Stimulated activated CD4-positive, alpha-beta T cell treated with anti-CD3 and anti-CD28 coated beads, Interleukin-2, amount 100 ng/mL, for 24 hours (primary cell): ENCODE data around the gene QRFPR.
A peak's percentile ranks its signal among the peaks of the same experiment; 100 is the strongest.
"Not testable (repeated sequence)": the region's sequence is repeated elsewhere in the genome, so short reads cannot be mapped to it uniquely, and the experiment has no call there.

Experiments
- DNase-seq, 2 donors: peaks; one replicate each; pipeline ENCODE4 v3.0.0-alpha.2; 2020

QRFPR gene

GRCh38 chr4:121380776-121381462, at the start of gene QRFPR:
QRFPR (minus strand) TSS chr4:121381018; CDS start chr4:121380647, 371 bp downstream.
- DNase-seq = peak in 1 of 2 donors; percentile 29

GRCh38 chr4:121428721-121429120, 47.9 kb upstream of the QRFPR start:
- no peak for DNase-seq

GRCh38 chr4:121421594-121421993, 40.8 kb upstream of the QRFPR start:
- DNase-seq = no peak

GRCh38 chr4:121411151-121411744, 30.4 kb upstream of the QRFPR start:
- no peak for DNase-seq

- not testable (repeated sequence) for DNase-seq
Measured at GRCh38 chr4:121408567-121408966, 27.7 kb upstream of the QRFPR start.

GRCh38 chr4:121400632-121401031, 19.8 kb upstream of the QRFPR start:
- no peak for DNase-seq

GRCh38 chr4:121397941-121398601, 17.3 kb upstream of the QRFPR start:
- DNase-seq = no peak

GRCh38 chr4:121397434-121397833, 16.6 kb upstream of the QRFPR start:
- DNase-seq = no peak

GRCh38 chr4:121392426-121393086, 11.7 kb upstream of the QRFPR start:
- no peak for DNase-seq

GRCh38 chr4:121390335-121390734, 9.5 kb upstream of the QRFPR start:
- no peak for DNase-seq

GRCh38 chr4:121379276-121379675, 1.5 kb downstream of the QRFPR start:
- no peak for DNase-seq

GRCh38 chr4:121377076-121377475, 3.7 kb downstream of the QRFPR start:
- no peak for DNase-seq

- DNase-seq = no peak
Measured at GRCh38 chr4:121376556-121376955, 4.3 kb downstream of the QRFPR start.

- no peak for DNase-seq
Measured at GRCh38 chr4:121376097-121376496, 4.7 kb downstream of the QRFPR start.

GRCh38 chr4:121375262-121375661, 5.6 kb downstream of the QRFPR start:
- DNase-seq = no peak

- no peak for DNase-seq
Measured at GRCh38 chr4:121373841-121374240, 7.0 kb downstream of the QRFPR start.

GRCh38 chr4:121370729-121371325, 10.0 kb downstream of the QRFPR start:
- peak; percentile 49 to 54 for DNase-seq

- no peak for DNase-seq
Measured at GRCh38 chr4:121360495-121360894, 20.3 kb downstream of the QRFPR start.

- DNase-seq = no peak
Measured at GRCh38 chr4:121358473-121358872, 22.3 kb downstream of the QRFPR start.

- no peak for DNase-seq
Measured at GRCh38 chr4:121353213-121353612, 27.6 kb downstream of the QRFPR start.

- DNase-seq = no peak
Measured at GRCh38 chr4:121344098-121344497, 36.7 kb downstream of the QRFPR start.

GRCh38 chr4:121340247-121340646, 40.6 kb downstream of the QRFPR start:
- DNase-seq = no peak

GRCh38 chr4:121339824-121340223, 41.0 kb downstream of the QRFPR start:
- no peak for DNase-seq
